Measurements from ENCODE around the gene FOXL2NB. TPM values are rescaled to one million over a fixed set of nuclear protein-coding genes. Genes with fewer than 3 reads are reported as not detected.
A peak's percentile ranks its signal among the peaks of the same experiment; 100 is the strongest.

Gene FOXL2NB
- total RNA-seq, 4 donors from 2014 or later = 1.3 to 22.7 (median 12.2) TPM

DNA sequence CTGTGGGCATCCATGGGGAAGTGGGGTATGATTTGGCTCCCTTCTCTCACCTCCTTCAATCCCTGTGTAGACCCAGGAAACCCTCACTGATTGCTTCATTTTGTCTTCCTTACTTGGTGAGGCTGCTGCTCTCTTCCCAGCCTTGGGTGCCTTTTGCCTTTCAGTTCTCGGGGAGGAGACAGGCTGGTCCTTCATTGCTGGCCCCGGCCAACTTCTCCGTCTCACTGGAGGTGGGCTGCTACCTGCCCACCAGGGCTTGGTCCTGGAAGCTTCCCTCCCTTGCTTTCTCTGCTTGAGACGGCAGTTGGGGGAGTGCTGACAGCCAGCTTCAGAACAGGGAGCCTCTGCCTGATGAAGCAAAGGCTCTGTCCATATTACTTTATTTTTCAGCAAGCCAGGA lies 4.7 kb upstream of the FOXL2NB start:
- peaks cover 0 to 10% of the 10 kb centered on the region in 2 donors for H3K4me1 ChIP-seq
- H3K4me3 ChIP-seq = no peak overlapping the region
- no peak for DNase-seq
- no peaks in the 10 kb centered on the region for H3K9me3 ChIP-seq
- H3K27ac ChIP-seq = no peak overlapping the region
- TF ChIP-seq, protein P1, sequence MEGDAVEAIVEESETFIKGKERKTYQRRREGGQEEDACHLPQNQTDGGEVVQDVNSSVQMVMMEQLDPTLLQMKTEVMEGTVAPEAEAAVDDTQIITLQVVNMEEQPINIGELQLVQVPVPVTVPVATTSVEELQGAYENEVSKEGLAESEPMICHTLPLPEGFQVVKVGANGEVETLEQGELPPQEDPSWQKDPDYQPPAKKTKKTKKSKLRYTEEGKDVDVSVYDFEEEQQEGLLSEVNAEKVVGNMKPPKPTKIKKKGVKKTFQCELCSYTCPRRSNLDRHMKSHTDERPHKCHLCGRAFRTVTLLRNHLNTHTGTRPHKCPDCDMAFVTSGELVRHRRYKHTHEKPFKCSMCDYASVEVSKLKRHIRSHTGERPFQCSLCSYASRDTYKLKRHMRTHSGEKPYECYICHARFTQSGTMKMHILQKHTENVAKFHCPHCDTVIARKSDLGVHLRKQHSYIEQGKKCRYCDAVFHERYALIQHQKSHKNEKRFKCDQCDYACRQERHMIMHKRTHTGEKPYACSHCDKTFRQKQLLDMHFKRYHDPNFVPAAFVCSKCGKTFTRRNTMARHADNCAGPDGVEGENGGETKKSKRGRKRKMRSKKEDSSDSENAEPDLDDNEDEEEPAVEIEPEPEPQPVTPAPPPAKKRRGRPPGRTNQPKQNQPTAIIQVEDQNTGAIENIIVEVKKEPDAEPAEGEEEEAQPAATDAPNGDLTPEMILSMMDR (IDR thresholded peaks at IDR 0.05) = no peak
- TF ChIP-seq POLR2A (IDR thresholded peaks at IDR 0.05) = no peak
- intact Hi-C loops (cut with DNase I; ENCODE audit: low total_unique reads) = loop anchor here (10.0 kb wide), 1 partner anchor 383 kb away; no protein-coding TSS in a partner anchor
- peaks cover 0 to 36% of the 10 kb centered on the region in 2 donors for H3K27me3 ChIP-seq
- H3K36me3 ChIP-seq = no peaks in the 10 kb centered on the region

DNA sequence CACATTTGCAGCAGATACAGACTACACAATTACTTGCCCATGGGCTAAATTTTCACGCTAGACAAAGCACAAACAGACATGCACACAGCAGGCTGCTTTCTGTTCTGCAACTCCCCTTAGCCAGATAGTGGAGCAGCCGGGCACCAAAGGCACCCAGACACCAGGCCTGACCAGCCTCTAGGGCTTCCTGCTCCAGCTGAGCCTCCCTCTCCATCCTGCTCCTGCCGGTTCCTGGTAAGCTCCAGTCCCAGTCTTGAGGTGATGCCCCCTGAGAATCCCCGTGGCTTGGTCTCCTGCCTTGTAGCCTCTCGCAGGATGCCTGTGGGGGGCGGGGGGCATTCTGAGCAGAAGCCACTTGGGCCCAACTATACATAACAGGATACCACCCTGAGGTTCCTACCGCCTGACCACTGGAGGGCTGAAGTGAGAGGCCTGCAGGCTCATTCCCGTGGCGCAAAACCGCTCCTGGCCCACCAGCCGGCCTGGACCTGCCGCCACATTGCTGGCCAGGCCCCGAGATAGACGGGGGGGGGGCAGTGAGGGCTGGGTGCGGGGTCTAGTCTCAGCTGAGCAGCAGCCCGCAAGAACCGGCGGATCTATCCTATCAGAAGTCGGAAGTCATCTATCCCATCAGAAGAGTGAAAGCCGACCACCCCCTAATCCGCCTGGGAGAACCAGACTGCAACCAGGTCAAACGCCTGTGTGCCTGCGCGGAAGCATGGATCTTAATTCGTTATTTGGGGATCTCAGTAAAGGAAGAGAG lies 4.0 kb upstream of the FOXL2NB start:
- no peak for DNase-seq
- no peaks in the 10 kb centered on the region for H3K36me3 ChIP-seq
- TF ChIP-seq POLR2A (IDR thresholded peaks at IDR 0.05) = no peak
- TF ChIP-seq, protein P1 (IDR thresholded peaks at IDR 0.05) = no peak
- intact Hi-C loops (cut with DNase I; ENCODE audit: low total_unique reads) = loop anchor here (10.0 kb wide), 1 partner anchor 382 kb away; no protein-coding TSS in a partner anchor
- H3K27ac ChIP-seq = no peak overlapping the region
- no peaks in the 10 kb centered on the region for H3K9me3 ChIP-seq
- peaks cover 0 to 36% of the 10 kb centered on the region in 2 donors for H3K27me3 ChIP-seq
- H3K4me1 ChIP-seq = peaks cover 0 to 10% of the 10 kb centered on the region in 2 donors
- peak overlapping the region in 1 of 2 donors; percentile 75 for H3K4me3 ChIP-seq

DNA sequence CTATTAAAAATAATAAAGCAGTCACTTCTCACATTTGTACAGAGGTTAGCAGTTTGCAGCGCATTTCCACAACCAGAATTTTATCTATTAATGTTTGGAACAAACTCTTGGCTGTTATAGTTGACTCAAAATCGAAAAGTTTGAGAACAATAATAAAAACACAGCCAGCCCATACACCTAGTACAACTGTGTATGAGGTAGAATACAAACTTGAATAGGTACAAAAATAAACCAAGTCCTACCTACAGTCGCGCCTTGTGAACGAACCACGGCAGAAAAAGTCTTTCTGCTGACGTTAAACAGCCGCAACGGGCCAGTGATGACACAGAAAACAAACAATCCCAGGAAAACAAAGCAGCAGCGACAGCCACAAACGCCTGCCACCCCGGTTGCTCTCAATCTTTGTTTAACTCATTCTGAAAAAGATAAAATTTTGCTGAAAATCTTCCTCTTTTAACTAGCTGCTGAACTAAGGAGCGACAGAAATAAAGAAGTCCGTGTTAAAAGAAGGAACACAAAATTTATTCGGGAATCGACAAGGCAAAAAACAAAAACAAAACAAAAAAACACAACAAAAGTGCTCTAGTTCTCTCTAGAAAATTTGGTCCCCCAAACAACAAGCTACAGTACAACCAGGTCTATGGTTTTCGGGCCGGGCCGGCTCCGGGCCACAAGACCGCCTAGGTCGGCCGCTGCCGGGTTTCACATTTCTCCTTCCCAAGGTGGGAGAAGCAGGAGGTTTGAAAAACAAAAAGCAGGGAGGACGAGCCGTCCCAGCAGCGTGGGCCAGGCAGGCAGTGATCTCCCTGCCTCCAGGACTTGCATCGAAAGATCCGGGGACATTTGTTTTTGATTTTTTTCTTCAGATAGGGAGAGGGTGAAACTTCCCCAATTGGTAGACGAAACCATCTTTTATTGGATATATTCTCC lies 3.0 kb upstream of the FOXL2NB start:
- H3K9me3 ChIP-seq = no peaks in the 10 kb centered on the region
- TF ChIP-seq POLR2A (IDR thresholded peaks at IDR 0.05) = no peak
- TF ChIP-seq, protein P1 (IDR thresholded peaks at IDR 0.05) = no peak
- no peaks in the 10 kb centered on the region for H3K36me3 ChIP-seq
- H3K4me3 ChIP-seq = peak overlapping the region in 1 of 2 donors; percentile 75
- H3K4me1 ChIP-seq = peaks cover 0 to 10% of the 10 kb centered on the region in 2 donors
- no peak for DNase-seq
- H3K27ac ChIP-seq = no peak overlapping the region
- H3K27me3 ChIP-seq = peaks cover 0 to 32% of the 10 kb centered on the region in 2 donors
- intact Hi-C loops (cut with DNase I; ENCODE audit: low total_unique reads) = loop anchor here (10.0 kb wide), 1 partner anchor 381 kb away; no protein-coding TSS in a partner anchor

DNA sequence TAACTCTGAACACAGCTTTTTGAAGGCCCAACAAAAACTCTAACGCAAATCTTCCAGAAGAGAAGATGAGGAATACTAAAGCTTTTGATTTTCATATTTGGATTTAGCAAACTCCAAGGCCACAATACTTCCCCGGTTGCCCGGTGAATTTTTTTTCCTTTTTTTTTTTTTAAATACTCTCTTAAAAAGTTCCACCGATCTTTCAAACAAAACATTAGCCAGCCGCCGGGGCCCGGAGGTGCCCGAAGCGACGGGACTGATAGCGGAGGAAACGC lies 2.4 kb upstream of the FOXL2NB start:
- peaks cover 0 to 10% of the 10 kb centered on the region in 2 donors for H3K4me1 ChIP-seq
- no peak for DNase-seq

More for the DNA sequence above, 2.4 kb upstream of the FOXL2NB start:
- H3K36me3 ChIP-seq = no peaks in the 10 kb centered on the region
- no peak overlapping the region for H3K27ac ChIP-seq
- no peaks in the 10 kb centered on the region for H3K9me3 ChIP-seq
- H3K27me3 ChIP-seq = peaks cover 0 to 25% of the 10 kb centered on the region in 2 donors
- H3K4me3 ChIP-seq = peak overlapping the region; percentile 44 to 75
- intact Hi-C loops (cut with DNase I; ENCODE audit: low total_unique reads) = loop anchor here (10.0 kb wide), 1 partner anchor 380 kb away; no protein-coding TSS in a partner anchor
- TF ChIP-seq POLR2A (IDR thresholded peaks at IDR 0.05) = no peak
- TF ChIP-seq, protein P1 (IDR thresholded peaks at IDR 0.05) = no peak

Data from uterus (tissue), 4 donors.